ENCODE data around the gene TSHB. TPM values are rescaled to one million over a fixed set of nuclear protein-coding genes. Genes with fewer than 3 reads are reported as not detected.

Gene TSHB
- total RNA-seq, 1 experiment from 2014 or later, result not detected

GRCh38 chr1:114988095-114988494 lies 41.5 kb upstream of the TSHB start:
- TF ChIP-seq ZNF425 (CRISPR knock-in tag; conservative IDR thresholded peaks at IDR 0.05) (no peak), ATF6 (CRISPR knock-in tag; IDR thresholded peaks at IDR 0.05) (no peak), SMAD3 (CRISPR knock-in tag; IDR thresholded peaks at IDR 0.05; ENCODE audit: borderline replicate concordance) (no peak), ZNF423 (CRISPR knock-in tag; IDR thresholded peaks at IDR 0.05) (no peak), FOXP1 (CRISPR knock-in tag; IDR thresholded peaks at IDR 0.05; ENCODE audit: borderline replicate concordance) (no peak), ZNF532 (CRISPR knock-in tag; IDR thresholded peaks at IDR 0.05; ENCODE audit: borderline replicate concordance) (no peak)
- 0 out of 2 replicates have a peak, but pooled peaks cover 3% of the 10 kb centered on the region for H3K36me3 Mint-ChIP-seq
- no peaks in the 10 kb centered on the region for H3K4me1 Mint-ChIP-seq
- no peak for ATAC-seq
- H3K4me3 Mint-ChIP-seq, result no peak overlapping the region
- peaks cover 5% of the 10 kb centered on the region; the same call in 1 of the 2 replicates for H3K27me3 Mint-ChIP-seq (ENCODE audit: low read depth)
- CTCF ChIA-PET, result interaction anchor here (1.6 kb wide), 1 partner anchor 53 kb away, joined by 10 read pairs; no protein-coding TSS in a partner anchor
- no peak for DNase-seq (ENCODE audit: low spot score)
- POLR2A ChIA-PET, result no interaction called here
- H3K27ac Mint-ChIP-seq, result no peak overlapping the region
- H3K9me3 Mint-ChIP-seq, result peaks cover 19% of the 10 kb centered on the region

GRCh38 chr1:114997510-114998289 lies 31.9 kb upstream of the TSHB start:
- ATAC-seq (no peak), DNase-seq (ENCODE audit: low spot score) (no peak)
- TF ChIP-seq HMGA2 (CRISPR knock-in tag; IDR thresholded peaks at IDR 0.05), result peak; percentile 91
- TF ChIP-seq ESRRA (CRISPR knock-in tag; IDR thresholded peaks at IDR 0.05; ENCODE audit: borderline replicate concordance), result no peak
- CTCF ChIA-PET, result no interaction called here
- Mint-ChIP-seq H3K4me3 (no peak overlapping the region), H3K36me3 (no peaks in the 10 kb centered on the region), H3K9me3 (no peaks in the 10 kb centered on the region), H3K4me1 (no peaks in the 10 kb centered on the region), H3K27ac (no peak overlapping the region), H3K27me3 (ENCODE audit: low read depth) (no peaks in the 10 kb centered on the region; the same call in 1 of the 2 replicates)
- POLR2A ChIA-PET, result no interaction called here

- ChIA-PET POLR2A (no interaction called here), CTCF (interaction anchor here (1.3 kb wide), 1 partner anchor 47 kb away, joined by 3 read pairs; no protein-coding TSS in a partner anchor)
- Mint-ChIP-seq H3K4me3 (no peak overlapping the region), H3K27ac (no peak overlapping the region), H3K27me3 (ENCODE audit: low read depth) (peaks cover 3% of the 10 kb centered on the region; the same call in 1 of the 2 replicates), H3K36me3 (no peaks in the 10 kb centered on the region), H3K9me3 (peaks cover 28% of the 10 kb centered on the region), H3K4me1 (no peaks in the 10 kb centered on the region)
- ATAC-seq (no peak), DNase-seq (ENCODE audit: low spot score) (no peak)
- TF ChIP-seq ZSCAN18 (CRISPR knock-in tag; IDR thresholded peaks at IDR 0.05) (no peak), FOXP1 (CRISPR knock-in tag; IDR thresholded peaks at IDR 0.05; ENCODE audit: borderline replicate concordance) (no peak), AR (CRISPR knock-in tag; IDR thresholded peaks at IDR 0.05) (no peak), FOXK1 (CRISPR knock-in tag; IDR thresholded peaks at IDR 0.05) (no peak), ARID4B (CRISPR knock-in tag; IDR thresholded peaks at IDR 0.05; ENCODE audit: borderline replicate concordance) (no peak)
Measured at GRCh38 chr1:115006191-115006590, 23.4 kb upstream of the TSHB start.
